PFSK-1 (cell line): ENCODE measurements around the gene EEF1E1.

Experiments
- FOXP2 ChIP-seq: optimal IDR thresholded peaks from 2 replicates; pipeline ENCODE3; 2011; ENCODE audit warnings: borderline replicate concordance, control low read depth, inconsistent platforms; ENCODE audit not compliant: insufficient read depth; ENCODE audit errors: extremely low read length, extremely low read depth
- POLR2AphosphoS5 ChIP-seq: IDR thresholded peaks from 2 replicates; pipeline ENCODE4 v1.6.1; 2012; ENCODE audit warnings: low read depth, mild to moderate bottlenecking, control low read depth, low read length, moderate library complexity
- REST ChIP-seq, 2 experiments: IDR thresholded peaks; 2 replicates each; pipeline versions ENCODE4 v1.6.1 to v1.8.0; 2011 to 2012; ENCODE audit warnings: low read depth in 2 of 2, low read length in 2 of 2, control low read depth in 1 of 2, inconsistent platforms in 1 of 2, mild to moderate bottlenecking in 1 of 2, moderate library complexity in 1 of 2; ENCODE audit not compliant: insufficient read depth in 1 of 2
- SIN3A ChIP-seq: IDR thresholded peaks from 2 replicates; pipeline ENCODE4 v1.6.1; 2012; ENCODE audit warnings: mild to moderate bottlenecking, low read length, moderate library complexity, borderline replicate concordance; ENCODE audit not compliant: insufficient read depth
- TAF1 ChIP-seq: IDR thresholded peaks from 2 replicates; pipeline ENCODE4 v1.6.1; 2012; ENCODE audit warnings: low read length, control low read depth, borderline replicate concordance; ENCODE audit not compliant: insufficient read depth

The EEF1E1 gene

GRCh38 chr6:8108759-8109539 lies 6.6 kb upstream of the EEF1E1 start:
- TF ChIP-seq FOXP2 (no peak), POLR2AphosphoS5 (no peak), TAF1 (no peak), SIN3A (no peak), REST (IDR thresholded peaks at IDR 0.05; ENCODE audit: insufficient read depth in 1 of 2, low read depth in 2 of 2, low read length in 2 of 2) (no peak)

- peak; percentile 99 for TF ChIP-seq FOXP2
- 0 out of 2 replicates have a peak, but pooled peaks have one; percentile 45 for TF ChIP-seq SIN3A
- TF ChIP-seq TAF1, result no peak
Observed at GRCh38 chr6:8108031-8108660, 5.8 kb upstream of the EEF1E1 start.

- TF ChIP-seq TAF1, result no peak
- no peak for TF ChIP-seq FOXP2
- no peak for TF ChIP-seq REST (IDR thresholded peaks at IDR 0.05; ENCODE audit: insufficient read depth in 1 of 2, low read depth in 2 of 2, low read length in 2 of 2)
- no peak for TF ChIP-seq SIN3A
- no peak for TF ChIP-seq POLR2AphosphoS5
Observed at GRCh38 chr6:8105791-8106190, 3.4 kb upstream of the EEF1E1 start.

GRCh38 chr6:8103726-8104125 lies 1.4 kb upstream of the EEF1E1 start:
- TF ChIP-seq TAF1, result no peak
- TF ChIP-seq SIN3A, result no peak
- no peak for TF ChIP-seq POLR2AphosphoS5
- TF ChIP-seq FOXP2, result no peak
- TF ChIP-seq REST (IDR thresholded peaks at IDR 0.05; ENCODE audit: insufficient read depth in 1 of 2, low read depth in 2 of 2, low read length in 2 of 2), result no peak

- no peak for TF ChIP-seq SIN3A
- no peak for TF ChIP-seq REST (IDR thresholded peaks at IDR 0.05; ENCODE audit: insufficient read depth in 1 of 2, low read depth in 2 of 2, low read length in 2 of 2)
- TF ChIP-seq FOXP2, result no peak
- no peak for TF ChIP-seq TAF1
- TF ChIP-seq POLR2AphosphoS5, result no peak
Observed at GRCh38 chr6:8100159-8100854, 2.0 kb downstream of the EEF1E1 start.
